ENCODE measurements around the gene JAK1.

DNA sequence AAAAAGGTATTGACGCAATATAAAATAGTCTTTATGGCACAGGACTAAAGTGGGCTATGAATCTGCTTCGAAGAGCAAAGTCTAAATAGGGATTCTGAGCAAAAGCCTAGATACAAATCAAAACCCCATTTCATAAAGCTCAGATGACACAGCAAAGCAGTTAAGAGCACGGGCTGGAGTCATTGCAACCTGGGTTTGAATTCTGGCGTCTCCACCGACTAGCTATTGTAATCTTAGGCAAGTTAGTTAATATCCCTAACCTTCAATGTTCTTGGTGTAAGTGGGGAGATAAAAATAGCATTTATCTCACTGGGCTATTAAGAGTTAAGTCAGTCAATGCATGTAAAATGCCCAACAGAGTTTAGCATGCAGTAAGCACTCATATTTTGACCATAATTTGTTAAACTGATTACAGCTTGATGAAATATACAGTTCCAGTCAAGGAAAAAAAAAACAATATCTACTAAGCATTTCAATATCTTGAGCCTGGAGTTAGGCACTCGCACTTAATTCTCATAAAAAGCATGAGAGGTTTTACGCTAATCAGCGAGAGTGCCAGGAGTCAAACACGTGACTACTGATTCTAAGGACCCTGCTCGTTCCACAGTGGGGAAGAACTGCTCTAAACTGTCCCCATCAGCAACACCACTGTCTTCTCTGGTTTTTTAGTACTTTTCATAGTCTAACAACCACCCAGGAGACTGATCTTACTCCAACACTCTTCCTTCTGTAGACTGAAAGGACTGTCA lies 75.5 kb downstream of the JAK1 start:
- TF ChIP-seq CTCF (IDR thresholded peaks at IDR 0.05) (no peak), ZFX (IDR thresholded peaks at IDR 0.05; ENCODE audit: borderline replicate concordance) (no peak)

Measured in 22Rv1 (cell line).